ENCODE measurements around the gene LSP1. TPM values are rescaled to one million over a fixed set of nuclear protein-coding genes. Genes with fewer than 3 reads are reported as not detected.

Gene LSP1
- total RNA-seq, 1 donor from 2014 or later: 46.4 TPM

- DNase-seq (ENCODE audit: low spot score): no peak
Measured at GRCh38 chr11:1836011-1836945, 16.6 kb upstream of the LSP1 start.

DNA sequence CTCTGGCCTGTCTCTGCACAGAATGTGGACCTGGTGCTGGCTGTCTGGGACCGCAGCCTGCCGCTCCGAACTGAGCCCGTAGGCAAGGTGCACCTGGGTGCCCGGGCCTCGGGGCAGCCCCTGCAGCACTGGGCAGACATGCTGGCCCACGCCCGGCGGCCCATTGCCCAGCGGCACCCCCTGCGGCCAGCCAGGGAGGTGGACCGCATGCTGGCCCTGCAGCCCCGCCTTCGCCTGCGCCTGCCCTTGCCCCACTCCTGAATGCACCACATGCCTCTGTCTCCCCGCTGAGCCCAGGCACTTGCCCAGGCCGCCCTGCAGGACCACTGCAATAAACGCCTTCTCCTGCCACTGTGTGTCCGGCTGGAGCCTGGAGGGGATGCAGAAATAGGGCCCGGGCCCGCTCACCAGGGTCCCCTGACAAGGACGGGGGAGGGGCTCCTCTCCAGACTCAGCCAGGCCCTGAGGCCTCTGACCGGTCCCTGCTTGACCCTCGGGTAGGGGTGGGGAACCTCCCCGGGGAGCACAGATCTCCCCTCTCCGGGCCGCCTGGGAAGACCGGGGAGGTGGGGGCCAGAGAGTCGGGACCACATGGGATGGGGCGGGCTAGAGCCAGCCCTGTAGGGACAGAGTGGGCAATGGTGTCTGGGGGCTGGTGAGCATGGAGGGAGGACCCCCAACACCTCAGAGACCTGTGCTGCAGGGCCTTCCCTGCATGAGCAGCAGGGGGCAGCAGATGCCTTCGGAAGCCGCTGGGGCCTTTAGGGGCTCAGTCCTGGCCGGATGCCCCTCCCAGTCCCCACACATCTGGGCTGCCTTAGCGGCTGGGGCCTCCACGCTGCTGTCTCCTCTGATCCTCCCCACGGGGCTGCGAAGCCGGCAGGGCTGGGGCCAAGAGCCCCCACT lies 15.5 kb upstream of the LSP1 start:
- no peak for DNase-seq (ENCODE audit: low spot score)

- DNase-seq (ENCODE audit: low spot score): no peak
Measured at GRCh38 chr11:1838077-1838425, 14.8 kb upstream of the LSP1 start.

DNA sequence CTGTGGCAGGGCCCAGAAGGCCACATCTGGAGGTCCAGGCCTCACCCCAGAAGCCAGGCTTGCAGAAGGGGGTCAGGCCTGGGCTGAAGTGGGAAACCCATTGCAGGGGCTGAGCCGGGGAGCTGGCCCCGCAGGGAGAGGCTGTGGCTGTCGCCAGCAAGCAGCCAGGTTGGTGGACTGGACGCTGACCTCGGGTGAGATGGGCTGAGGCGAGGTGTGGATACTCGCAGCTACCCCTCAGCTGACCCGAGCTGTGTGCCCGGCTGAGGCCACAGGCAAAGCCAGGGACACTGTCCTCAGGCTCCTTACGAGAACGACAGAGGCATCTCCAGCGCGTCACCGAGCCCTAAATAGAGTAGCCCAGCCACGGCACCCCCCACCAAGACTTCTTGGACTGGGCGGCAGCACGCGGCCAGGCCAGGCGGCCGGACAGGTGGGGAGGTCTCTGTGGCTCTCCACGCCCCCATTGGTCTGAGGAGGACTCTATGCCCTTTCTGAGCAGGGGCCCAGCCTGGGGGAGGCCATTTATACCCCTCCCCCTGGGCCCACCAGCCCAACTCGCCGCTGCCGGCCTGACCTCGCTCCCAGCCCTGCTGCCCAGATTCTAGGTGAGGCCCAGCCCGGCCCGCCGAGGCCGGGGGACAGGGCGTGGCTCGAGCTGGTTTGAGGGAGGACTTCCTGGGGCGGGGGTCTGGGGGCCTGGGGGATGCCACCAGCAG lies 14.3 kb upstream of the LSP1 start, which contains the start of gene TNNI2:
TSS of gene TNNI2 (plus strand) at position 556 of the 719 bp plus-strand sequence. CDS start 716 bp downstream, outside the sequence.
- no peak for DNase-seq (ENCODE audit: low spot score)

DNA sequence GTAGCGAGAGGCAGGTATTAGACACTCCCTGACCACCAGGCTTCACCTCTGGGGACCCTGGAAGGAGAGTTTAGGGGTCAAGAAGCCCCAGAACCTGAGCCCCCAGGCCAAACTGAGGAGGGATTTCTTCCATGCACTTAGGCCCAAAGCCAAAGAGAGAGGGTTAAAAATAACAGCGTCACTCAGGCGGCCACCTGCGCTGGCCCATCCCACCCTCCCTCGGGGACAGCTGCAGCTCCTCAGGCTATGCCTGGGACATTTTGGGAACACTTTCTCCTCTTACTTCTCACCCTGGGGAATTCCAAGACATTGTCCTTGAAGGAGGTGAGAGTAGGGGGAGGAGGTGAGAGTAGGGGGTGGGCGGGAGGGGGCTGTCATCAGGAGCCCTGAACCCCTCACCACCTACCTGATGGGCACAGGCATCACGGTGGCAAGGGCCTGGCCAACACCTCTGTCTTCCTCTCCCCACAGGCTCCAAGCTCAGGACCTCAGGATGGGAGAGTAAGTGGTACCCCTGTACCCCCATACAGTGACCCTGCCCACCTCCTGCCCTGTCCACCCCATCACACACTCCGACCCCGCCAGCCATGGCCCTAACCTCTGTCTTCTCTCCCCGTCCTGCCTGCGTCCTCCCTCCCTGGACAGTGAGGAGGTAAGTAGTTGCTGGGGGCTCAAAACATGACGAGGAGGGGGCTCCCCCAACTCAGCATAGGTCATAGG lies 13.5 kb upstream of the LSP1 start:
- no peak for DNase-seq (ENCODE audit: low spot score)

- DNase-seq (ENCODE audit: low spot score): no peak
Measured at GRCh38 chr11:1839924-1840779, 12.7 kb upstream of the LSP1 start.

- DNase-seq (ENCODE audit: low spot score): no peak
Measured at GRCh38 chr11:1840780-1841480, 12.0 kb upstream of the LSP1 start.

DNA sequence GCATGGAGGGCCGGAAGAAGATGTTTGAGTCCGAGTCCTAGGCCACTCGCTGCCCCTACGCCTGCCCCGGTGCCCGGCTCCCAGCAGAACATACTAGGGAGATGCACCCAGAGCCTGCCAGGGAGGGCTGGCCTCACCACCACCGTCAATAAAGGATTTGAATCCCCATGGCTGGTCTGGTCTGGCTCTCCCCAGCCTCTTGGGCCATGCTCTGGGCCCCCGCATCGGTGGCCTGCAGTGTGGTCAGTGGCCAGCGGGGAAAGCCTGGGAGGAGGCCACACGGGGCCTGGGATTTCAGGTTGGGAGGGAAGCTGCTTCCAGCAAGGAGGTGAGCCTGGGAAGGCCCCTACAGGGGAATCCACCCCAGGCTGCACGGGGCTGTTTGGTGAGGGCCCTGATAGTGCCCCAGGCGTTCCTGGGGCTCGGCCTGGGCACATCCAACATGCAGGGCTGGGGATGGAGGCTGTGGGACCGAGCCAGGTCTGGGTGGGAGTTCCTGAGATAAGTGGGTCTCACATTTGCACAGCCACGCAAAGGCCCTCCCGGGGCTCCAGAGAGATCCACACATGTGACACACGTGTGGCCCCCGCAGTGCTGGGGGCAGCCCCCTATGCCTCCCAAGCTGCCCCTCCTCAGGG lies 11.3 kb upstream of the LSP1 start:
- DNase-seq (ENCODE audit: low spot score): no peak

DNA sequence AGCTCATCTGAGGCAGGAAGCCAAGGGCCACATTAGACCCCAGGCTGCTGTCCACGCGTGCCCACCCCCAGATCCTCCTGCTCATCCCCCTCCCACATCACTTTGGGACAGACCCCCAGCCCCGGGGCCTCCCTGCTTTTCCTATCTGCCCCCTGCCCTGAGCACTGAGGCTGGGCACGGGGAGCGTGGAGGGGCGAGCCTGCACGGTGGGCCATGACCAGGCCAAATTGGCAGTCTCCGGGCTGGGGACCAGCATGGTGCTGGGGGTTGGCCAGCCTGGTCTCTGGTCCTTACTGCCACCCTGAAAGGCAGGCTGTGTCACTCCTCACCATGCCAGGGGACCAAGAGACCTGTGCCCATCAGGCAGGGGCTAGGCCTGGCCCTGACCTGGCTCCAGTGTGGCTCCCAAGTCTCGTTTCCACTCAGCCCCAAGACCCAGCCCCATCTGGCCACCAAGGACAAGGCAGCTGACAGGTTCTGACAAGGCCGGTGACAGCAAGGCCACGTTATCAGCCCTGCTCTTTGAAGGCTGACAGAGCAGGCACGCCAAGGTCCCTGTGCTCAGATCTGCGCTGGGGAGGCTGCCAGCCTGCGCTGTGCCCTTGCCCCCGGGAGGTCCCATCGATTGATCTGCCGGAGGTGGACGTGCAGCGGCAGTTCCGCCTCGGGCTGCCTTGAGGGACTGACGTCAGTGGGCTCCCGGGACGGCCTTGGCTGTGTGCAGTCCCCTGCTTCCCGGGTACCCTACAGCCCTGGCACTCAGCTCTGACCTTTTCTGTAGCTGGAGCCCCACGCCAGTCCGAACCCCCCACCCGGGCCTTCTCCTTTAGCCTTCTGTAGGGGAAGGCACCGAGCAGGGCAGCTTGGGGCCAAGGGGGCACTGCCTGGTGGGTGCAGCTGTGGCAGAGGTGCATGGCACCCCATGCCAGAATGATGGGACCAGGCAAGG lies 10.5 kb upstream of the LSP1 start:
- DNase-seq (ENCODE audit: low spot score): no peak

- DNase-seq (ENCODE audit: low spot score): no peak
Measured at GRCh38 chr11:1843098-1843473, 9.8 kb upstream of the LSP1 start.

GRCh38 chr11:1843796-1844195 lies 9.1 kb upstream of the LSP1 start:
- no peak for DNase-seq (ENCODE audit: low spot score)

DNA sequence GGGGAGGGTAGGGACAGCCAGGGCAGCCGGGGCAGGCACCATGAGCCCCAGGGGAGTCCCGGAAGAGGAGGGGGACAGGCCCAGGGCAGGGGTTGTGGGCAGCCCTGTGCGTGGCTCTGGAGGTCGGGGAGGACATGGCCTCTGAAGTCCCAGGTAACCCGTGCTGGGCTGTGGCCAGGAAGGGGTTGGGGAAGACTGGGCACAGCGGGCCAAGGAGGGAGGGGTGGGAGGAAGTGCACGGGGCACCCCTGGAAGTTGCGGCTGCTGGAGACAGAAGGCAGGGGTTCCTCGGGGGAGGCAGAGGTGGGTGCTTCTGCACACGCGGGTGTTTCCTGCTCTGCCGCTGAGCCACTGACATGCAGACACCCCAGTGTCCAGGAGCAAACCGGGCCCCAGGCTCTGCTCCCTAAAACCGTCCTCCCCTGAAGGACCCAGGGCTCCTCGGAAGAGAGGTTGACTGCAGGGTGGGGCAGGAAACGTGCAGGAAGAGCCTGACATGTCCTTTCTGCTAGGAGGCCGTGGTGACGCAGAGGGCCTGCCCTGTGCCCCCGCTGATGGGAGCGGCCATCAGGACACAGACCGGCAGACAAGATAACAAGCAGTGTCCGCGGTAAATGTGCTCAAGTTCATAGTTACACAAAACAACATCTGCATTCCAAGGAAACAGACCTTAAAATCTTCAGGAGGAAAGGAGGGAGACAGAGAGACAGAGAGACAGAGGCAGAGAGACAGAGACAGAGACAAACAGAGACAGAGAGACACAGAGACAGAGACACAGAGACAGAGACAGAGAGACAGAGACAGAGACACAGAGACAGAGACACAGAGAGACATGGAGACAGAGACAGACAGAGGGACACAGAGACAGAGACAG lies 8.4 kb upstream of the LSP1 start:
- no peak for DNase-seq (ENCODE audit: low spot score)

DNA sequence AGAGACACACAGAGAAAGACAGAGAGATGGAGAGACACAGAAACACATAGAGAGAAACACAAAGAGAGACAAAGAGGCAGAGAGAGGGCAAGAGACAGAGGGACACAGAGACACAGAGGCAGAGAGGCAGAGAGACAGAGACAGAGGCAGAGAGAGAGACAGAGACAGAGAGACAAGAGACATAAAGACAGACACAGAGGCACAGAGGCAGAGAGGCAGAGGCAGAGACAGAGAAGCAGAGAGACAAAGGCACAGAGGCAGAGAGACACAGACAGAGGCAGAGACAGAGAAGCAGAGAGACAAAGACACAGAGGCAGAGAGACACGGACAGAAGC lies 7.8 kb upstream of the LSP1 start:
- DNase-seq (ENCODE audit: low spot score): no peak

DNA sequence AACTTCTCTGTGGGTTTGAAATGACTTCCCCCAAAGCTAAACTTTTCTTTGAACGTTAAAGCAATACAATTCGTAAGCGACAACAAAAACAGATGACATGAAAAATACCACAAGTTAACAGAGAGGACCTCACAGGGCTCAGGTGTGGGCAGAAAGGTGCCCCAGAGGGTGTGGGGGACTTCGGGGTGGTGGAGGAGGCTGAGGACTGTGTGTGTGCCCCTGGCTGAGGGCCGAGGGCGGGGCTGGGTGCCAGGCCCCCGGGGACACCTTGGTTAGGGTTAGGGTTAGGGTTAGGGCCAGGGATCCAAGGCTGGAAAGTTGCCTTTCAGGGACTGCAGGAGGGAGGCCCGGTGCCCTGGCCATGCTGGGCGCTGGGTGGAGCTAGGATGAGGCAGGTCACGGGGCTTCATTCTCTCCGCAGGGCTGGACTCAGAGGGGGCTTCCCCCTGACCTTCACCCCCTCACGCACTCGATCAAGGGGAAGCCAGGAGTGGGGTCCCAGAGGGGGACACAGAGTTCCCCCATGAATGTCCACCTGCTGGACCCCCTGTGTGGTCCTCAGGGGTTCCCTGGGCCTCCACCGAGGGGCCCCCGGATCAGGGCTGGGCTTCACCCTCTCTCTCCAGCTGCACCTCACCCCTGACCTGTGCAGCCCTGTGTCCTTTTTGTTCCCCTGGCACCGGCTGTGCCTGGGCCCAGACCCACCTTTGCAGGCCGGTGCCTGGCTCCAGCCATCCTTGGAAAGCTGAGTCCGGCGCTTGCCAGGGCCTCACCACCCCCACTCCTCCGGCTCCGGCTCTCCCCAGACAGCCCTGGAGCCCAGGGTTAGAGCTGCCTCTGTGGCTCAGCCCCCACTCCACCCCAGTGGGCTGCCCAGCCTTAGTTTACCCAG lies 7.1 kb upstream of the LSP1 start:
- DNase-seq (ENCODE audit: low spot score): no peak

- DNase-seq (ENCODE audit: low spot score): no peak
Measured at GRCh38 chr11:1846453-1846932, 6.4 kb upstream of the LSP1 start.

Data from mesenteric fat pad (tissue), 1 donor.